ENCODE measurements around the gene RAET1G. TPM values are rescaled to one million over a fixed set of nuclear protein-coding genes. Genes with fewer than 3 reads are reported as not detected.

Gene RAET1G
- total and polyA plus RNA-seq, 2 donors (not counting 1 experiment from before 2014, with no cell fraction given), result not detected

DNA sequence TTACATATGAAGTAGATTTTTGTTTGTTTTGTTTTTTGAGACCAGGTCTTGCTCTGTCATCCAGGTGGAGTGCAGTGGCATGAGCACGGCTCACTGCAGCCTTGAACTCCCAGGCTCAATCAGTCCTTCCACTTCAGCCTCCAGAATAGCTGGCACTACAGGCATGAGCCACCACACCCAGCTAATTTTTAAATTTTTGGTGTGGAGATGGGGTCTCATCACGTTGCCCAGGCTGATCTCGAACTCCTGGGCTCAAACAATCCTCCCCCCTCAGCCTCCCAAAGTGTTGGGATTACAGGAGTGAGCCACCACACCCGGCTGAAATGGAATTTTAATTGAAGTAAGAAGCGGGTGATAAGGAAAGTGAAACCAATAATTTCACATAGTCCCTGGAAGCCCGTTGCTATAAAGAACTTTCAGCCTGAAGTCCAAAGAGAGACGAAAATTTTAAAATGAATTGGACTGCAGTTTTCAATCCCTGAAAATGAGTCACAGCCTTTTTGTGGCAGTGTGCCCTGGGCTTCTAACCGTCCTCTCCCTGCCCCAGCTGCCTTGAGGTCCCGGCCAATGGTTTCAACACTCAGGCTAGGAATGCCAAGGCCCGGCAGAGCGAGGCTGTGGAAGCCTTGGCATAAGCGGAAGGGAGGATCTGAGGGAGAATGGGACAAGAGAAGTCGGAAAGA lies 25.8 kb downstream of the RAET1G start:
- Mint-ChIP-seq H3K9me3 (ENCODE audit: insufficient read depth) (no peaks in the 10 kb centered on the region), H3K27me3 (peaks cover 54% of the 10 kb centered on the region), H3K4me3 (no peak overlapping the region), H3K27ac (no peak overlapping the region), H3K4me1 (no peaks in the 10 kb centered on the region)
- no peak for ATAC-seq (ENCODE audit: low read depth)
- WGBS (ENCODE audit: insufficient coverage), result 93% methylated on average over 8 of the region's 13 CpGs
- Histone ChIP-seq H3K4me2 (replicated peaks; ENCODE audit: low read depth, low read length, poor library complexity, severe bottlenecking) (no peak overlapping the region), H3K4me1 (ENCODE audit: control insufficient read depth in 2 of 2, insufficient read depth in 2 of 2, low read length in 2 of 2) (no peaks in the 10 kb centered on the region), H4K20me1 (ENCODE audit: control insufficient read depth, insufficient read depth, low read length, poor library complexity, severe bottlenecking) (no peaks in the 10 kb centered on the region), H3K4me3 (ENCODE audit: control extremely low read depth in 1 of 5, extremely low read depth in 1 of 5, insufficient read depth in 1 of 5, low read depth in 2 of 5, low read length in 4 of 5) (no peak overlapping the region), H3K79me2 (ENCODE audit: control insufficient read depth, insufficient read depth, low read length) (no peaks in the 10 kb centered on the region), H3K9ac (ENCODE audit: low read length) (no peak overlapping the region), H3K9me3 (ENCODE audit: control extremely low read depth in 1 of 3, control insufficient read depth in 2 of 3, insufficient read depth in 1 of 3, low read length in 2 of 3) (no peaks in the 10 kb centered on the region), H3K27me3 (replicated peaks in 1 of 4; ENCODE audit: control extremely low read depth in 1 of 4, control insufficient read depth in 3 of 4, insufficient read depth in 4 of 4, low read length in 3 of 4) (peaks cover 0 to 7% (median 0%) of the 10 kb centered on the region in 4 experiments), H2AFZ (ENCODE audit: insufficient read depth, low read depth, low read length, poor library complexity, severe bottlenecking) (no peak overlapping the region), H3K27ac (ENCODE audit: low read length in 2 of 2) (no peak overlapping the region), H3K36me3 (replicated peaks in 1 of 2; ENCODE audit: control extremely low read depth in 1 of 2, control insufficient read depth in 1 of 2, extremely low read depth in 1 of 2, insufficient read depth in 2 of 2, low read length in 1 of 2) (no peaks in the 10 kb centered on the region)
- CTCF ChIA-PET, result no interaction called here
- POLR2A ChIA-PET, result no interaction called here
- intact Hi-C loops (cut with micrococcal nuclease), result no loop called here
- DNase-seq, result no peak
- TF ChIP-seq EZH2 (IDR thresholded peaks at IDR 0.05; ENCODE audit: borderline replicate concordance, insufficient read depth, low read depth, low read length, poor library complexity, severe bottlenecking), result no peak
- TF ChIP-seq, protein P1, sequence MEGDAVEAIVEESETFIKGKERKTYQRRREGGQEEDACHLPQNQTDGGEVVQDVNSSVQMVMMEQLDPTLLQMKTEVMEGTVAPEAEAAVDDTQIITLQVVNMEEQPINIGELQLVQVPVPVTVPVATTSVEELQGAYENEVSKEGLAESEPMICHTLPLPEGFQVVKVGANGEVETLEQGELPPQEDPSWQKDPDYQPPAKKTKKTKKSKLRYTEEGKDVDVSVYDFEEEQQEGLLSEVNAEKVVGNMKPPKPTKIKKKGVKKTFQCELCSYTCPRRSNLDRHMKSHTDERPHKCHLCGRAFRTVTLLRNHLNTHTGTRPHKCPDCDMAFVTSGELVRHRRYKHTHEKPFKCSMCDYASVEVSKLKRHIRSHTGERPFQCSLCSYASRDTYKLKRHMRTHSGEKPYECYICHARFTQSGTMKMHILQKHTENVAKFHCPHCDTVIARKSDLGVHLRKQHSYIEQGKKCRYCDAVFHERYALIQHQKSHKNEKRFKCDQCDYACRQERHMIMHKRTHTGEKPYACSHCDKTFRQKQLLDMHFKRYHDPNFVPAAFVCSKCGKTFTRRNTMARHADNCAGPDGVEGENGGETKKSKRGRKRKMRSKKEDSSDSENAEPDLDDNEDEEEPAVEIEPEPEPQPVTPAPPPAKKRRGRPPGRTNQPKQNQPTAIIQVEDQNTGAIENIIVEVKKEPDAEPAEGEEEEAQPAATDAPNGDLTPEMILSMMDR (IDR thresholded peaks at IDR 0.05), result no peak

DNA sequence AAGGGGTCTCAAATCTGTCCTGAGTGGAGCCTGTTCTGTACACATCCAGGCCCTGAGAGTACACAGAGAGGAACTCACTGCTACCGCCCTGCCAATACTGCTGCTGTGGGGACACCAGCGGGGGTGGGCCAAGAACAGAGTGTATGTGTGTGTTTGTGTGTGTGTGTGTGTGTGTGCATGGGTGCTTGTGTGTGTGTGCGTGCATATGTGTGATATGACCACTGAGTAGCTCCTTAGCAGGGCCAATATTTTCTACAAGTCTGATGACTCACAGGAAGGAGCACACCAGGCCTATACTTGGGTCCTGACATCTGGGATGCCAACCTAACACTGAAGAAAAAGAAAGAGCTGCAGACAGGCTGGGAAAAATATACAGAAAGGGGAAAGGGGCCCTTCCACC lies 26.4 kb downstream of the RAET1G start:
- Histone ChIP-seq H3K4me3 (ENCODE audit: control extremely low read depth in 1 of 5, extremely low read depth in 1 of 5, insufficient read depth in 1 of 5, low read depth in 2 of 5, low read length in 4 of 5) (no peak overlapping the region), H3K36me3 (replicated peaks in 1 of 2; ENCODE audit: control extremely low read depth in 1 of 2, control insufficient read depth in 1 of 2, extremely low read depth in 1 of 2, insufficient read depth in 2 of 2, low read length in 1 of 2) (no peaks in the 10 kb centered on the region), H2AFZ (ENCODE audit: insufficient read depth, low read depth, low read length, poor library complexity, severe bottlenecking) (no peak overlapping the region), H3K9ac (ENCODE audit: low read length) (no peak overlapping the region), H3K4me1 (ENCODE audit: control insufficient read depth in 2 of 2, insufficient read depth in 2 of 2, low read length in 2 of 2) (no peaks in the 10 kb centered on the region), H3K27ac (ENCODE audit: low read length in 2 of 2) (no peak overlapping the region), H3K9me3 (ENCODE audit: control extremely low read depth in 1 of 3, control insufficient read depth in 2 of 3, insufficient read depth in 1 of 3, low read length in 2 of 3) (no peaks in the 10 kb centered on the region), H4K20me1 (ENCODE audit: control insufficient read depth, insufficient read depth, low read length, poor library complexity, severe bottlenecking) (no peaks in the 10 kb centered on the region), H3K79me2 (ENCODE audit: control insufficient read depth, insufficient read depth, low read length) (no peaks in the 10 kb centered on the region), H3K4me2 (replicated peaks; ENCODE audit: low read depth, low read length, poor library complexity, severe bottlenecking) (no peak overlapping the region), H3K27me3 (replicated peaks in 1 of 4; ENCODE audit: control extremely low read depth in 1 of 4, control insufficient read depth in 3 of 4, insufficient read depth in 4 of 4, low read length in 3 of 4) (peaks cover 0 to 7% (median 0%) of the 10 kb centered on the region in 4 experiments)
- Mint-ChIP-seq H3K27ac (no peak overlapping the region), H3K4me3 (no peak overlapping the region), H3K4me1 (no peaks in the 10 kb centered on the region), H3K9me3 (ENCODE audit: insufficient read depth) (no peaks in the 10 kb centered on the region), H3K27me3 (peaks cover 52% of the 10 kb centered on the region)
- 96% methylated on average over 3 of the region's 3 CpGs for WGBS (ENCODE audit: insufficient coverage)
- intact Hi-C loops (cut with micrococcal nuclease), result no loop called here
- DNase-seq, result no peak
- ATAC-seq (ENCODE audit: low read depth), result no peak
- CTCF ChIA-PET, result no interaction called here
- TF ChIP-seq, protein P1 (IDR thresholded peaks at IDR 0.05), result no peak
- no peak for TF ChIP-seq EZH2 (IDR thresholded peaks at IDR 0.05; ENCODE audit: borderline replicate concordance, insufficient read depth, low read depth, low read length, poor library complexity, severe bottlenecking)
- POLR2A ChIA-PET, result no interaction called here

Measured in B cell (primary cell).